ENCODE data around the gene RNF135. TPM values are rescaled to one million over a fixed set of nuclear protein-coding genes. Genes with fewer than 3 reads are reported as not detected.

RNF135 gene
- total and polyA plus RNA-seq, 2 of the 4 experiments (the other 2 are of a cell fraction): 5.9 to 9.0 TPM

DNA sequence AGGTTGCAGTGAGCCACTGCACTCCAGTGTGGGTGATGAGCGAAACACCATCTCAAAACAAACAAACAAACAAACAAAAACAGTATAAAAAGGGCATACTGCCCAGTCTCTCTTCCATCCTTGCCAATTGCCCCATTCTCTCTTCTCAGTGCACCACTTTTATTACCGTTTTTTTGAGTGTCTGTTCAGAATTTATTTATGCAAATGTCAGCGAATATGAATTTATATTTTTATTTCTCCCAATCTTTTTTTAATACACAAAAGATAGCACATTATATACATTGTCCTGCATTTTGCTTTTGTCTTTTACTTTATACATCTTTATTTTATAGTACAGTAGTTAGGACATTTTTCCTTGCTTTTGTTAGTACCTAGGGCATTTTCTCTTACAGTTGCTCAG is 19.6 kb downstream of the RNF135 start:
- in situ Hi-C loops (cut with MboI; ENCODE audit: low sequenced_read_pairs): no loop called here
- CTCF ChIA-PET: no interaction called here

More for the DNA sequence above, 19.6 kb downstream of the RNF135 start:
- POLR2A ChIA-PET (ENCODE audit: unreplicated experiment): no interaction called here
- 80% methylated on average over 1 of the region's 3 CpGs; no CpG with 5 or more reads in 1 of the 2 experiments for WGBS, 2 experiments (ENCODE audit: extremely low coverage in 2 of 2, insufficient read length in 1 of 2)
- intact Hi-C loops (cut with micrococcal nuclease): no loop called here
- Histone ChIP-seq H3K27me3 (ENCODE audit: control insufficient read depth, insufficient read depth, low read length) (no peaks in the 10 kb centered on the region), H3K23ac (ENCODE audit: low read depth, low read length) (no peak overlapping the region), H2BK15ac (ENCODE audit: low read depth, low read length) (no peak overlapping the region), H2BK120ac (ENCODE audit: low read depth, low read length) (no peak overlapping the region), H3K4me1 (ENCODE audit: control insufficient read depth, insufficient read depth, low read length) (no peaks in the 10 kb centered on the region), H4K20me1 (ENCODE audit: insufficient read depth, low read length) (no peaks in the 10 kb centered on the region), H3K14ac (replicated peaks; ENCODE audit: low read depth, low read length) (no peak overlapping the region), H3K56ac (ENCODE audit: extremely low read depth, insufficient read depth, low read length) (no peak overlapping the region), H4K91ac (ENCODE audit: insufficient read depth, low read depth, low read length) (no peak overlapping the region), H3K79me1 (ENCODE audit: low read depth in 1 of 2, low read length in 2 of 2) (0 out of 4 replicates have a peak, but pooled peaks cover 0 to 2% of the 10 kb centered on the region in 2 experiments), H3K36me3 (ENCODE audit: control insufficient read depth, insufficient read depth, low read length) (peaks cover 12% of the 10 kb centered on the region), H3K4me3 (ENCODE audit: insufficient read depth, low read depth, low read length) (no peak overlapping the region), H3K4me2 (ENCODE audit: low read depth, low read length) (no peak overlapping the region), H3K9me1 (ENCODE audit: insufficient read depth, low read length) (no peaks in the 10 kb centered on the region), H2BK5ac (ENCODE audit: low read depth, low read length, poor library complexity, severe bottlenecking) (no peak overlapping the region), H4K5ac (ENCODE audit: low read depth, low read length) (no peak overlapping the region), H2BK20ac (ENCODE audit: low read depth, low read length) (no peak overlapping the region), H3K9me3 (ENCODE audit: control insufficient read depth, insufficient read depth, low read length) (no peaks in the 10 kb centered on the region), H3K27ac (ENCODE audit: insufficient read depth, low read length) (no peak overlapping the region), H3K9ac (ENCODE audit: low read depth, low read length) (no peak overlapping the region), H2AK5ac (ENCODE audit: low read depth, low read length) (no peak overlapping the region), H3K18ac (ENCODE audit: low read depth, low read length) (no peak overlapping the region), H2AFZ (replicated peaks; ENCODE audit: low read length, poor library complexity) (no peak overlapping the region), H2AK9ac (replicated peaks; ENCODE audit: low read depth, low read length, poor library complexity) (no peak overlapping the region), H3K4ac (ENCODE audit: low read depth, low read length) (no peak overlapping the region), H4K8ac (ENCODE audit: low read depth in 2 of 2, low read length in 2 of 2) (no peak overlapping the region)
- ATAC-seq (ENCODE audit: low read depth) (no peak), DNase-seq (no peak)
- BruUV-seq (replicated peaks): no TSS peak
- TF ChIP-seq RCOR1 (IDR thresholded peaks at IDR 0.05; ENCODE audit: insufficient replicate concordance, low read length) (no peak), MAFK (IDR thresholded peaks at IDR 0.05; ENCODE audit: low read depth, low read length) (peak; percentile 75)
- dilution Hi-C loops (cut with HindIII; ENCODE audit: low sequenced_read_pairs, unreplicated experiment): no loop called here

Measured in IMR-90 (cell line).